ENCODE data around the gene C2CD2L.
"Not testable (repeated sequence)": the region's sequence is repeated elsewhere in the genome, so short reads cannot be mapped to it uniquely, and the experiment has no call there.

C2CD2L gene

DNA sequence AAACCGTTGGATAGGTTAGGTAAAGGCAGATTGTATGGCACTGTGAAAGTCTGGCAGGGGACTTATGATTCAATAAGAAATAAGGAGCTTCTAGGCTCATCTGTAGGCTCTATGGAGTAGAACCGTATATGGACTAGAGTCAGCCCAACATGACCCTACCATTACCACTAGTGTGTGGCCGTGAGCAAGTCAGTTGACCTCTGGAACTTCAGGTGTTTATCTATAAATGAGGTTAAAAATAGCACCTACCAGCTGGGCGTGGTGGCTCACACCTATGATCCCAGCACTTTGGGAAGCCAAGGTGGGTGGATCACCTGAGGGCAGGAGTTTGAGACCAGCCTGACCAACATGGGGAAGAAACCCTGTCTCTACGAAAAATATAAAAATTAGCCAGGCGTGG, 18.7 kb downstream of the C2CD2L start:
- H3K9ac ChIP-seq (ENCODE audit: low read length) = no peak overlapping the region
- H3K4me1 ChIP-seq (ENCODE audit: control insufficient read depth, insufficient read depth, low read length) = peaks cover 6% of the 10 kb centered on the region
- no peak overlapping the region for H3K4me3 ChIP-seq (ENCODE audit: low read length)
- H3K27ac ChIP-seq (ENCODE audit: low read depth, low read length) = no peak overlapping the region
- peaks cover 12% of the 10 kb centered on the region for H3K36me3 ChIP-seq (ENCODE audit: control insufficient read depth, insufficient read depth, low read length)
- no peaks in the 10 kb centered on the region for H3K27me3 ChIP-seq (ENCODE audit: control insufficient read depth, insufficient read depth, low read length)

DNA sequence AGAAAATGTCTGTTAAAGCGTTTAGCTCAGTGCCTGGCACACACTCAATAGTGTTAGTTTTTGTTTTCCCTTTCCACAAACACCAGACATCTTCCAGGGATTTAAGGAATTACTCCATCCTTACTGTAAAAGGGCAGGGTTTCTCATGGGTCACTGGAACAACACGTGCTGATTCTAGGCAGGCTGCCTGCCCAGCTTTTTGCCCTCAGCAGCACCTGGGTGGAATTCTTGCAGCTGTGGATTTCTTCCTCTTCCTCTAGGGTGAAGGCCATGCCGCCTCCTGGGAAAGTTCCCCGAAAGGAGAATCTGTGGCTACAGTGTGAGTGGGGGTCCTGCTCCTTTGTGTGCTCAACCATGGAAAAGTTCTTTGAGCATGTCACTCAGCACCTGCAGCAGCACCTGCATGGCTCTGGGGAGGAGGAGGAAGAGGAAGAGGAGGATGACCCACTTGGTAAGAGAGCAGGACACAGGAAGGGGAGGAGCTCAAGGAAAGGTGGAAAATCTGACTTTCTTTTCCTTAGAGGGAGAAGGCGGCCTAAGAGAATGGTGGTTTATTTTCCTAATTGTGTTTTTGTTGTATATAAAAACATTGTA, 19.6 kb downstream of the C2CD2L start:
- Histone ChIP-seq H3K27ac (ENCODE audit: low read depth, low read length) (no peak overlapping the region), H3K4me1 (ENCODE audit: control insufficient read depth, insufficient read depth, low read length) (peaks cover 5% of the 10 kb centered on the region), H3K36me3 (ENCODE audit: control insufficient read depth, insufficient read depth, low read length) (peaks cover 19% of the 10 kb centered on the region), H3K9ac (ENCODE audit: low read length) (no peak overlapping the region), H3K27me3 (ENCODE audit: control insufficient read depth, insufficient read depth, low read length) (no peaks in the 10 kb centered on the region), H3K4me3 (ENCODE audit: low read length) (no peak overlapping the region)

DNA sequence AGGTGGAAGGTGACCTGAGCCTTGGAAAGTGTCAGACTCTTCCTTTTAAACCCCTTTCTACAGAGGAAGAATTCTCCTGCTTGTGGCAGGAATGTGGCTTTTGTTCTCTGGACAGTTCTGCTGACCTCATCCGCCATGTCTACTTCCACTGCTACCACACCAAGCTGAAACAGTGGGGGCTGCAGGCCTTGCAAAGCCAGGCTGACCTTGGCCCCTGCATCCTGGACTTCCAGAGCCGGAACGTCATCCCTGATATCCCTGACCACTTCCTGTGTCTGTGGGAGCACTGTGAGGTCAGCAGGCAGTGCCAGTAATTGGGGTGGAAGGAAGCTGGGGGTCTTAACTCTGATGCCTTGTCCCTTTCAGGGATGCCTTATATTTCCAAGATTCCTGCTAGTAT, 23.5 kb downstream of the C2CD2L start:
- peaks cover 31% of the 10 kb centered on the region for H3K36me3 ChIP-seq (ENCODE audit: control insufficient read depth, insufficient read depth, low read length)
- H3K9ac ChIP-seq (ENCODE audit: low read length) = no peak overlapping the region
- no peak overlapping the region for H3K4me3 ChIP-seq (ENCODE audit: low read length)
- H3K27ac ChIP-seq (ENCODE audit: low read depth, low read length) = no peak overlapping the region
- no peaks in the 10 kb centered on the region for H3K27me3 ChIP-seq (ENCODE audit: control insufficient read depth, insufficient read depth, low read length)
- H3K4me1 ChIP-seq (ENCODE audit: control insufficient read depth, insufficient read depth, low read length) = no peaks in the 10 kb centered on the region

DNA sequence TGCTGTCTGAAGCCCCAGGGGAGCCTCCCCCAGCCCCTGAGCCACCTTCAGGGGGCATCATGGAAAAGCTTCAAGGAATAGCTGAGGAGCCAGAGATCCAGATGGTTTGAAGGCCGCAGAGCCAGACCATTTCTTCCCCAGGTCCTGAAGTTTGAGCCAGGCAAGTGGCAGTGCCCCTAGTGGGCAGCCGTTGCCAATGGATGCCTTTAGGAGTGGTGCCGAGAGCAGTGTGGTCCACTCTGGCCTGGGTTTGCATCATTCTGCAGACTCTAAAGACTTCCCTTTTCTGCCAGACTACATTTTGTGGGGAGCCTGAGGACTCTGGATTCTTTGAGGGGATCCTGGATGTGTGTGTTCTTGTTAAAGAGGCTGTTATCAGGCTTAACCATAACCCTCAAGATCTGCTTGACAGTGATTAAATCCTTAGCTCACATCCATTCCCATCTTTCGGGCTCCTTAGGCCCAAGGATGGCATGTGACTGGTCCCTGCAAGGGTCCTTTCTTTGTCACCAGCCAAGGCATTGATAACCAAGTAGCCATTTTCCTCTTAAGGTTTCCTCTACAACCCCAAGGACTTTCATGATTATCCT, 27.3 kb downstream of the C2CD2L start:
- Histone ChIP-seq H3K27ac (ENCODE audit: low read depth, low read length) (no peak overlapping the region), H3K4me3 (ENCODE audit: low read length) (no peak overlapping the region), H3K27me3 (ENCODE audit: control insufficient read depth, insufficient read depth, low read length) (peaks cover 2% of the 10 kb centered on the region), H3K4me1 (ENCODE audit: control insufficient read depth, insufficient read depth, low read length) (no peaks in the 10 kb centered on the region), H3K36me3 (ENCODE audit: control insufficient read depth, insufficient read depth, low read length) (peaks cover 31% of the 10 kb centered on the region), H3K9ac (ENCODE audit: low read length) (no peak overlapping the region)

DNA sequence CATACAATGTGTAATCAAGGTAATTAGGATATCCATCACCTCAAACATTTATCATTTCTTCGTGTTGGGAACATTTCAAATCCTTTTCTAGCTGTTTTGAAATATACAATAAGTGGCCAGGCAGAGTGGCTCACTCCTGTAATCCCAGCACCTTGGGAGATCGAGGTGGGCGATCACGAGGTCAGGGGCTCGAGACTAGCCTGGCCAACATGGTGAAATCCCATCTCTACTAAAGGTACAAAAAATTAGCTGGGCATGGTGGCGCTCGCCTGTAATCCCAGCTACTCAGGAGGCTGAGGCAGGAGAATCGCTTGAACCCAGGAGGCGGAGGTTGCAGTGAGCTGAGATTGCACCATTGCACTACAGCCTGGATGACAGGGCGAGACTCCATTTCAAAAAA, 32.1 kb downstream of the C2CD2L start:
- H3K4me1 ChIP-seq (ENCODE audit: control insufficient read depth, insufficient read depth, low read length); H3K36me3 ChIP-seq (ENCODE audit: control insufficient read depth, insufficient read depth, low read length); H3K27ac ChIP-seq (ENCODE audit: low read depth, low read length); H3K9ac ChIP-seq (ENCODE audit: low read length); H3K4me3 ChIP-seq (ENCODE audit: low read length); H3K27me3 ChIP-seq (ENCODE audit: control insufficient read depth, insufficient read depth, low read length): not testable (repeated sequence)

DNA sequence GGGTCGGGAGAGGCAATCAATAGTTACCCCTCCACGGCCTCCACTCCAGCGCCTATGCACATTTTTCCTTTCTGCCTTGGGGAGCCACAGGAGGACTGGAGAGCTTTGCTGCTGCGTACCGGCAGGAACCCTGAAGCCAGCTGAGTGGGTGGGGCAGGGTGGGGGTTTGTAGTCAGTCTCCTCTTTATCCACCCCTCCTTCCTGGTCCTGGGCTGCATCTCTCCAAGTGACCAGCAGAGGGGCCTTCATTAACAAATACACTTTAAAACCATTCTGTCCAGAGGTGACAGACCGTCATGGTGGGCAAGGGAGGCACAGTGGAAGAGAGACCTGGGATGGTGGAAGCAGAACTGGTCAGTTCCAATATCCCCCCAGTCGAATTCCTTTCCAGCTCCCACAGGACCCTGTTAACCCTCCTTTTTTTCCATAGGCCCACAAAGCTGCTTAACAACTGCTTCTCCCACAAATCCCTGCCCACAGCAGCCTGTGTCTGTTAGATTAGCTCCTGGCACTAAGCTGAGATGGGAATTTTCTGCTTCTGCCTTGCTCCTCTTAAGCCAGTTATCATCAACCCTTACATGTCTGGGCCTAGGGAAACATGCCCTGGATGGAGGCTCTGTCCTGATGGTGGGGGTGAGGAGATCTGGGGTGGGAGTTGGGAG, 37.8 kb downstream of the C2CD2L start:
- Histone ChIP-seq H3K36me3 (ENCODE audit: control insufficient read depth, insufficient read depth, low read length) (no peaks in the 10 kb centered on the region), H3K4me1 (ENCODE audit: control insufficient read depth, insufficient read depth, low read length) (no peaks in the 10 kb centered on the region), H3K27ac (ENCODE audit: low read depth, low read length) (no peak overlapping the region), H3K4me3 (ENCODE audit: low read length) (no peak overlapping the region), H3K9ac (ENCODE audit: low read length) (no peak overlapping the region), H3K27me3 (ENCODE audit: control insufficient read depth, insufficient read depth, low read length) (peaks cover 6% of the 10 kb centered on the region)

DNA sequence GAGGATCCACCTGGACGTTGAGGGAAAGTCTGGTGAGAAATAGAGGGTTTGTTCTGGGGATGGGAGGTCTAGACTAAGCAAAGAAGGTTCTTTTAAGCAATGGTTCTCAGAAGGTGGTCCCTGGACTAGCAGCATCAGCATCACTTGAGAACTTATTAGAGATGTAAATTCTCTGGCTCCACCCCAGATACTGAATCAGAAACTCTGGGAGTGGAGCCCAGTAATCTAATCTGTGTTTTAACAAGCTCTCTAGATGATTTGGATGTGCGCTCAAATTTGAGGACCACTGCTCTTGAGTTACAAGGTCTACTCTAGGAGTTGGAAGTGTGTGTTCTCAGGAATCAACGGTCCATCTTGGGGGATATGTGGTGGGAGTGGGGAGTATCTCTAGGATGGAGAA, 38.4 kb downstream of the C2CD2L start:
- peaks cover 8% of the 10 kb centered on the region for H3K27me3 ChIP-seq (ENCODE audit: control insufficient read depth, insufficient read depth, low read length)

DNA sequence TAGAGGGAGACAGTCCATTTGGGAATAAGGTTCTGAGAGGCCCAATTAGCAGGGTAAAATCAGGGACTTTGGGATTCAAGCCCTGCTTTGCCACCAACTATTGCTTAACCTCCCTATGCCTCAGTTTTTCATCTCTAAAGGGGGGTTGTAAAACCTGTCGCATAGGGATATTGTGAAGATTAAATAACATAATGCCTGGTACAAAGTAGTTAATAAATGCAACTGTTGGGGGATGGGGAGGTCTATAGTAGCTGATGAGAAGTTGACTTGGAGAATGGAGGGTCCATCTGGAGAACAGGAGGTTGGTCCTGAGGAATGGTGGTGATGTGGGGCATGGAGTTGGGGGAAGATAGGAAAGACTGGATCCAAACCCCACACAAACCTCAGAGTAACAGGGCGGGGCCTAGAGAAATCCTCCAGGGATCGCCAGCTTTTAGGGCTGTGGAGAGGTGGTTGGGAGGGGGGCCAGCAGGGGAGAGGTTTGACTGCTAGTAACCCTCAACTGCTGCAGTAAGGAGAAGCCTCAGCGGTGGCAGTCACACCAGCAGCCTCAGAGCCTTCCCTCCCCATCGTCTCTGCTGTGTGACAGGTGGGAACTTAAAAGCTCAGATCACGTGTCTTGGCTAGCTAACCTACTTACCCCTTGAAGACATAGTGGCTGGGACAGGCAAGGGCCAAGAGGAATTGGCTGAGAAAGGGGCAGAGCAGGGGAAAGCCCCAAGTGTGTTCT, 40.6 kb downstream of the C2CD2L start:
- Histone ChIP-seq H3K27me3 (ENCODE audit: control insufficient read depth, insufficient read depth, low read length) (peaks cover 8% of the 10 kb centered on the region), H3K4me1 (ENCODE audit: control insufficient read depth, insufficient read depth, low read length) (no peaks in the 10 kb centered on the region), H3K36me3 (ENCODE audit: control insufficient read depth, insufficient read depth, low read length) (no peaks in the 10 kb centered on the region), H3K4me3 (ENCODE audit: low read length) (no peak overlapping the region), H3K27ac (ENCODE audit: low read depth, low read length) (no peak overlapping the region), H3K9ac (ENCODE audit: low read length) (no peak overlapping the region)

More for the DNA sequence above, 38.4 kb downstream of the C2CD2L start:
- Histone ChIP-seq H3K9ac (ENCODE audit: low read length) (no peak overlapping the region), H3K27ac (ENCODE audit: low read depth, low read length) (no peak overlapping the region), H3K36me3 (ENCODE audit: control insufficient read depth, insufficient read depth, low read length) (no peaks in the 10 kb centered on the region), H3K4me1 (ENCODE audit: control insufficient read depth, insufficient read depth, low read length) (no peaks in the 10 kb centered on the region), H3K4me3 (ENCODE audit: low read length) (no peak overlapping the region)

DNA sequence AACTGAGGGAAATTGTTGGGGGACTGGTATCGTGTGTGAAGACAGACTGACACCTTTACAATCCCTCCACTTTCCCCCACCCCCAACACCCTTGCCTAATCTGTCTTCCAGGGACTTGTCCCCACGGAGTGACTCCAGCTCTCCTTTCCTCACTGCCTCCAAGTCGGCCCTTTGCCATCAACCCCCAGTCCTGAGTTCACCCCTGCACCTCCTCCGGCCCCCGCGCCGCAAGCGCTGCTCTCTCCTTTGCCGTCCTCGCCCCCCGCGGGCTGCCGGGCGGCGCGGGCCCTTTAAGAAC, 41.5 kb downstream of the C2CD2L start:
- H3K27me3 ChIP-seq (ENCODE audit: control insufficient read depth, insufficient read depth, low read length) = peaks cover 8% of the 10 kb centered on the region
- no peak overlapping the region for H3K9ac ChIP-seq (ENCODE audit: low read length)
- H3K36me3 ChIP-seq (ENCODE audit: control insufficient read depth, insufficient read depth, low read length) = no peaks in the 10 kb centered on the region
- peak overlapping the region; percentile 48 for H3K4me3 ChIP-seq (ENCODE audit: low read length)
- H3K27ac ChIP-seq (ENCODE audit: low read depth, low read length) = no peak overlapping the region
- H3K4me1 ChIP-seq (ENCODE audit: control insufficient read depth, insufficient read depth, low read length) = no peaks in the 10 kb centered on the region

DNA sequence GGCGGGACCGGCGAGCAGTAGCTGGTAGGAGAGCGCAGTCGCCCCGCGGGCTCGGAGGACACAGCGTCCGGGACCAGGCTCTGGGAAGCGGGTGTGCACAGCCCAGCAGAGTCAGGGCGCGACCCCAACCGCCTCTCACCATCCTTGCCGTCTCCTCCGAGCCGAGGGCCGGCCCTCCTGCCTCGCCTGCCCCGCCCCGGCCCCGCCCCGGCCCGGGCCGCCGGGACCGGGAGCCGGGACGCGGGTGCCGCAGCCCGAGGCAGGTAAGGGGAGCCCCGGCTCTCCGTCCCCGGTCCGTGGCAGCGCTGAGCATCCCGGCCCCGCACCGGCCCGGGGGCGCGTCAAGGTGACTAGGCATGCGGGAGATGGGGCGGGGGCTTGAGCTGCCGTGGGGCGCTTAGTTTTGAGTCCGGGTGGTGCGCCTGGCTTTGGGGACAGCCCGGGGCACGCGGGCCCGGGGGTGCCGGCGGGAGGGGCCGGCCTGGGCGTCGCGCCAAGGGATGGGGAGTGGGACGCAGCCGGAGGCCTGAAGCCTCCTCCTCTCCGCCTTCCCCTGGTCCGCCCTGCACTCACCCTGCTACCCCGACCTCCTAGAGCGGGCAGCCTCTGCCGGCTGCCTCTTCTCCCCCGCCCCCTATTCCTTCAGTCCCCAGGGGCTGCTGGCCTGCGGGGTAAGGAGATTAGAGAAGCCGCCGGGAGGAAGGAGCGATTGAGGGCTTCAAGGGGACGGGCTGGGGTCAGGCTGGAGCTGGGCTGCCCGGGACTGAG, 42.1 kb downstream of the C2CD2L start, which contains the start of gene ABCG4:
TSS of gene ABCG4 (plus strand) at position 35 of the 768 bp plus-strand sequence. CDS start 914 bp downstream, outside the sequence.
- Histone ChIP-seq H3K36me3 (ENCODE audit: control insufficient read depth, insufficient read depth, low read length) (no peaks in the 10 kb centered on the region), H3K4me3 (ENCODE audit: low read length) (peak within 1 kb of the TSS; percentile 48), H3K4me1 (ENCODE audit: control insufficient read depth, insufficient read depth, low read length) (no peaks in the 10 kb centered on the region), H3K9ac (ENCODE audit: low read length) (no peak within 1 kb of the TSS), H3K27me3 (ENCODE audit: control insufficient read depth, insufficient read depth, low read length) (peaks cover 8% of the 10 kb centered on the region), H3K27ac (ENCODE audit: low read depth, low read length) (no peak within 1 kb of the TSS)

DNA sequence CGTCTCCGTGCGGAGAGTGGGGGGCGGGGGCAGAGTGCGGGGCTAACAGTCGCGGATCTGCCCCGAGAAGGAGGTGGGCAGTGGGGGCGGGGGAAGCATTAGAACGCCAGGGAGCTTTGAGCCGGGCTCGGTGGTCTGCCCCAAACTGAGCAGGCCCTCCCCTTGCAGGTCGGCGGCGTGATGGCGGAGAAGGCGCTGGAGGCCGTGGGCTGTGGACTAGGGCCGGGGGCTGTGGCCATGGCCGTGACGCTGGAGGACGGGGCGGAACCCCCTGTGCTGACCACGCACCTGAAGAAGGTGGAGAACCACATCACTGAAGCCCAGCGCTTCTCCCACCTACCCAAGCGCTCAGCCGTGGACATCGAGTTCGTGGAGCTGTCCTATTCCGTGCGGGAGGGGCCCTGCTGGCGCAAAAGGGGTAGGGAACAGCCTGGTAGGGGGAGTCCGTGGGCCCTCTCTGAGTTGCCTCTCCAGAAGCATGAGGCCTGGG, 42.7 kb downstream of the C2CD2L start:
- Histone ChIP-seq H3K27me3 (ENCODE audit: control insufficient read depth, insufficient read depth, low read length) (peaks cover 8% of the 10 kb centered on the region), H3K4me3 (ENCODE audit: low read length) (no peak overlapping the region), H3K36me3 (ENCODE audit: control insufficient read depth, insufficient read depth, low read length) (no peaks in the 10 kb centered on the region), H3K9ac (ENCODE audit: low read length) (no peak overlapping the region), H3K4me1 (ENCODE audit: control insufficient read depth, insufficient read depth, low read length) (no peaks in the 10 kb centered on the region), H3K27ac (ENCODE audit: low read depth, low read length) (no peak overlapping the region)

DNA sequence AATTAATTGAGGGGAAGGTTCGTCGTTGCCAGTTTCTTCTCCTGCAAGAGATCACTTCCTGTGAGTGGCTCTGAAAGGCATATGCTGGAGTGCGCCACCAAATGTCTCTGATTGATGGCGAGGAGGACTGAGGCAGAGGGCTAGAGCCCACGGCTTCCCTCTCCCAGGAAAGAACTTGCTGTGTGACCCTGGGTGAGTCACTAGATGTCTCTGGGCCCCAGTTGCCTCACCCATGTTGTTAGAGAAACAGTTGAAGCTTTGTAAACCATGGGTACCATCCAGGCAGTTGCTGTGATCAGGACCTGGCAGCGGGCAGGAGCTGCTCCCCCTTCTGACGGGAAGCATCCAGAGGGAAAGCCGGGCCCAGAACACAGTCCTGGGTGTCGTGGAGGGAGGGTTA, 44.9 kb downstream of the C2CD2L start:
- H3K4me3 ChIP-seq (ENCODE audit: low read length) = no peak overlapping the region
- H3K27ac ChIP-seq (ENCODE audit: low read depth, low read length) = no peak overlapping the region
- H3K9ac ChIP-seq (ENCODE audit: low read length) = no peak overlapping the region
- H3K4me1 ChIP-seq (ENCODE audit: control insufficient read depth, insufficient read depth, low read length) = no peaks in the 10 kb centered on the region
- H3K27me3 ChIP-seq (ENCODE audit: control insufficient read depth, insufficient read depth, low read length) = peaks cover 8% of the 10 kb centered on the region
- no peaks in the 10 kb centered on the region for H3K36me3 ChIP-seq (ENCODE audit: control insufficient read depth, insufficient read depth, low read length)
